HepG2 (cell line): ENCODE data around the gene BRD2. TPM values are rescaled to one million over a fixed set of nuclear protein-coding genes. Genes with fewer than 3 reads are reported as not detected.

ENCODE experiments used
- ARNT ChIP-seq: fragments of 450-650 bp; IDR thresholded peaks from 2 replicates; pipeline ENCODE4 v1.6.1; 2017
- FOXK2 ChIP-seq: fragments of 450-650 bp; IDR thresholded peaks from 2 replicates; pipeline ENCODE4 v1.6.1; 2016
- POLR2A ChIP-seq, 2 experiments: IDR thresholded peaks; 2 replicates each; pipeline ENCODE4 v1.6.1; 2011; ENCODE audit warnings: low read depth in 2 of 2, low read length in 2 of 2, mild to moderate bottlenecking in 1 of 2, moderate library complexity in 1 of 2; ENCODE audit not compliant: insufficient read depth in 1 of 2
- SIX1 ChIP-seq: sonication (generic); formaldehyde crosslinking; IDR thresholded peaks from 2 replicates; pipeline ENCODE4 v1.4.0; 2020; ENCODE audit warnings: missing genetic modification reagents, borderline replicate concordance
- TBX3 ChIP-seq: fragments of 450-650 bp; IDR thresholded peaks from 2 replicates; pipeline ENCODE4 v1.6.1; 2017; ENCODE audit warnings: antibody characterized with exemption, mild to moderate bottlenecking, inconsistent platforms, borderline replicate concordance
- ZKSCAN5 ChIP-seq: sonication (generic); formaldehyde crosslinking; IDR thresholded peaks from 2 replicates; pipeline ENCODE4 v1.5.1; 2020; ENCODE audit warnings: mild to moderate bottlenecking, missing genetic modification reagents
- ZNF138 ChIP-seq: sonication (generic); formaldehyde crosslinking; IDR thresholded peaks from 2 replicates; pipeline ENCODE4 v1.5.0; 2020; ENCODE audit warnings: mild to moderate bottlenecking, low read depth, missing genetic modification reagents
- ZNF468 ChIP-seq: sonication (generic); formaldehyde crosslinking; IDR thresholded peaks from 2 replicates; pipeline ENCODE4 v1.8.0; 2022; ENCODE audit warnings: mild to moderate bottlenecking, moderate library complexity, missing genetic modification reagents
- ZSCAN20 ChIP-seq: sonication (generic); formaldehyde crosslinking; IDR thresholded peaks from 2 replicates; pipeline ENCODE4 v1.4.0; 2020; ENCODE audit warnings: missing genetic modification reagents, mild to moderate bottlenecking, borderline replicate concordance
- polyA plus RNA-seq, 8 experiments: library from polyadenylated mRNA; depleted of rRNA in 3 of 8; stranded (reverse) in 7 of 8; unstranded in 1 of 8; fragments of >200 nt; fragmentation: Illumina TruSeq in 4 of 8; extraction: Trizol in 4 of 8; gene quantifications; 2 replicates each; pipeline versions ENCODE4 v1.2.1 to v1.2.3, GENCODE V29; 2011 to 2016; ENCODE audit warnings: low read depth in 4 of 8, missing spikeins in 1 of 8, mixed read lengths in 1 of 8; ENCODE audit not compliant: insufficient read depth in 1 of 8
- total RNA-seq, 5 experiments: library from RNA; depleted of rRNA; stranded (reverse); fragments of >200 nt; fragmentation: Illumina TruSeq; extraction: Trizol; gene quantifications; 2 replicates each; pipeline ENCODE4 v1.2.3, GENCODE V29; 2016; ENCODE audit warnings: low read depth in 1 of 5
- TF ChIP-seq, protein P1 (sequence below), 2 experiments: sonication (generic) in 1 of 2; formaldehyde crosslinking in 1 of 2; IDR thresholded peaks; 2 replicates each; pipeline versions ENCODE4 v1.4.0 to v1.6.1; 2018 to 2020; ENCODE audit warnings: missing genetic modification reagents in 2 of 2, borderline replicate concordance in 1 of 2, low read depth in 1 of 2, mild to moderate bottlenecking in 1 of 2, missing biosample characterization in 1 of 2
- TF ChIP-seq, protein P2 (sequence below): sonication (generic); formaldehyde crosslinking; IDR thresholded peaks from 2 replicates; pipeline ENCODE4 v1.4.0; 2020; ENCODE audit warnings: missing genetic modification reagents, borderline replicate concordance
- TF ChIP-seq, protein P3 (sequence below): sonication (generic); formaldehyde crosslinking; IDR thresholded peaks from 2 replicates; pipeline ENCODE4 v1.5.0; 2020; ENCODE audit warnings: mild to moderate bottlenecking, missing genetic modification reagents, borderline replicate concordance
- TF ChIP-seq, protein P4 (sequence below): sonication (generic); formaldehyde crosslinking; IDR thresholded peaks from 2 replicates; pipeline ENCODE4 v1.4.0; 2020; ENCODE audit warnings: missing genetic modification reagents, mild to moderate bottlenecking, borderline replicate concordance
- TF ChIP-seq, protein P5 (sequence below): sonication (generic); IDR thresholded peaks from 2 replicates; pipeline ENCODE4 v1.6.1; 2016; ENCODE audit warnings: low read depth, borderline replicate concordance

Gene BRD2
- total and polyA plus RNA-seq, 2 of the 13 experiments (the other 11 are each of a cell fraction or from before 2014, with no cell fraction given), result 143 to 202 TPM

DNA sequence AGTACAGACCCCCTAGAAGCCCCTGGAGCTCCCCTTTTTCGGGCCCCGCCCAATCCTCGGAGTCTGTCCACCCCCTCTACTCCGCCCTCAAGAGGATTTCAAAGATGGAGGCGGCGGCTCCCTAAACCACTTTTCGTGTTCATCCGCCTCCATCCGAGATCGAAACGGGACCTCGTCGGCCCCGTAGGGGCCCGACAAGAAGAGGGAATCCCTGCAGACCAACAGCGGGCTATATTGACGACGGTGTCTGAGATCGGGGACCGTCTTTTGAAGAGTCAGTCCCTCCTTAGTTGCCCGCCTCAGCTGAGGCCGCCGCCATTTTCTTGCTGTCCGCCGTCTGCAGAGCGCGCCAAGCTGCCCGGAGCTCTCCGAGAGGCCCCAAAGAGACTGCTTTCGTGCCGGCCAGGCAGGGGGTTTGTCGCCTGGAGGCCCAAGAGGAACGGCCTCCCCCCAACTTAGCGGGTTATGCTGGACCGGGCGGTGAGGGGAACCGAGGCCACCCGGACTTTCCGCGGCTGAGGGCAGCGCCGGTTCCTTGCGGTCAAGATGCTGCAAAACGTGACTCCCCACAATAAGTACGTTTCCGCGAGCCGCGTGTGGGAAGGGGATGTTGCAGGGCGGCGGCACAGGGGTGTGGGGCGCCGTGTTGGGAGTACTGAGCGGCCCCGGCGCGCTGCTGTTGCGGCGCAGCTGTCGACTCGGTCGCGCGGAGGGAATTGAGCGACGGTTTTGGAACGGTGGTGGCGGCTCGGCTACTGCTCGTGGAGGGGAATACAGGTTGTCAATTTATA lies 4.2 kb downstream of the BRD2 start (continued):
- TF ChIP-seq, protein P1, sequence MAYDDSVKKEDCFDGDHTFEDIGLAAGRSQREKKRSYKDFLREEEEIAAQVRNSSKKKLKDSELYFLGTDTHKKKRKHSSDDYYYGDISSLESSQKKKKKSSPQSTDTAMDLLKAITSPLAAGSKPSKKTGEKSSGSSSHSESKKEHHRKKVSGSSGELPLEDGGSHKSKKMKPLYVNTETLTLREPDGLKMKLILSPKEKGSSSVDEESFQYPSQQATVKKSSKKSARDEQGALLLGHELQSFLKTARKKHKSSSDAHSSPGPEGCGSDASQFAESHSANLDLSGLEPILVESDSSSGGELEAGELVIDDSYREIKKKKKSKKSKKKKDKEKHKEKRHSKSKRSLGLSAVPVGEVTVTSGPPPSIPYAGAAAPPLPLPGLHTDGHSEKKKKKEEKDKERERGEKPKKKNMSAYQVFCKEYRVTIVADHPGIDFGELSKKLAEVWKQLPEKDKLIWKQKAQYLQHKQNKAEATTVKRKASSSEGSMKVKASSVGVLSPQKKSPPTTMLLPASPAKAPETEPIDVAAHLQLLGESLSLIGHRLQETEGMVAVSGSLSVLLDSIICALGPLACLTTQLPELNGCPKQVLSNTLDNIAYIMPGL (CRISPR knock-in tag; IDR thresholded peaks at IDR 0.05; ENCODE audit: borderline replicate concordance in 1 of 2, low read depth in 1 of 2), result peak in 1 of 2 experiments; percentile 68; a peak in 1 of 4 replicates
- TF ChIP-seq POLR2A (IDR thresholded peaks at IDR 0.05; ENCODE audit: insufficient read depth in 1 of 2, low read depth in 2 of 2, low read length in 2 of 2) (no peak), FOXK2 (no peak), SIX1 (CRISPR knock-in tag) (no peak), TBX3 (no peak), ARNT (no peak), ZNF138 (CRISPR knock-in tag) (peak; percentile 87; the same call in 1 of the 2 replicates), ZNF468 (CRISPR knock-in tag) (no peak), ZSCAN20 (CRISPR knock-in tag) (no peak), ZKSCAN5 (CRISPR knock-in tag) (peak; percentile 31; the same call in 1 of the 2 replicates)
- TF ChIP-seq, protein P2, sequence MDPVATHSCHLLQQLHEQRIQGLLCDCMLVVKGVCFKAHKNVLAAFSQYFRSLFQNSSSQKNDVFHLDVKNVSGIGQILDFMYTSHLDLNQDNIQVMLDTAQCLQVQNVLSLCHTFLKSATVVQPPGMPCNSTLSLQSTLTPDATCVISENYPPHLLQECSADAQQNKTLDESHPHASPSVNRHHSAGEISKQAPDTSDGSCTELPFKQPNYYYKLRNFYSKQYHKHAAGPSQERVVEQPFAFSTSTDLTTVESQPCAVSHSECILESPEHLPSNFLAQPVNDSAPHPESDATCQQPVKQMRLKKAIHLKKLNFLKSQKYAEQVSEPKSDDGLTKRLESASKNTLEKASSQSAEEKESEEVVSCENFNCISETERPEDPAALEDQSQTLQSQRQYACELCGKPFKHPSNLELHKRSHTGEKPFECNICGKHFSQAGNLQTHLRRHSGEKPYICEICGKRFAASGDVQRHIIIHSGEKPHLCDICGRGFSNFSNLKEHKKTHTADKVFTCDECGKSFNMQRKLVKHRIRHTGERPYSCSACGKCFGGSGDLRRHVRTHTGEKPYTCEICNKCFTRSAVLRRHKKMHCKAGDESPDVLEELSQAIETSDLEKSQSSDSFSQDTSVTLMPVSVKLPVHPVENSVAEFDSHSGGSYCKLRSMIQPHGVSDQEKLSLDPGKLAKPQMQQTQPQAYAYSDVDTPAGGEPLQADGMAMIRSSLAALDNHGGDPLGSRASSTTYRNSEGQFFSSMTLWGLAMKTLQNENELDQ (CRISPR knock-in tag), result no peak
- TF ChIP-seq, protein P3, sequence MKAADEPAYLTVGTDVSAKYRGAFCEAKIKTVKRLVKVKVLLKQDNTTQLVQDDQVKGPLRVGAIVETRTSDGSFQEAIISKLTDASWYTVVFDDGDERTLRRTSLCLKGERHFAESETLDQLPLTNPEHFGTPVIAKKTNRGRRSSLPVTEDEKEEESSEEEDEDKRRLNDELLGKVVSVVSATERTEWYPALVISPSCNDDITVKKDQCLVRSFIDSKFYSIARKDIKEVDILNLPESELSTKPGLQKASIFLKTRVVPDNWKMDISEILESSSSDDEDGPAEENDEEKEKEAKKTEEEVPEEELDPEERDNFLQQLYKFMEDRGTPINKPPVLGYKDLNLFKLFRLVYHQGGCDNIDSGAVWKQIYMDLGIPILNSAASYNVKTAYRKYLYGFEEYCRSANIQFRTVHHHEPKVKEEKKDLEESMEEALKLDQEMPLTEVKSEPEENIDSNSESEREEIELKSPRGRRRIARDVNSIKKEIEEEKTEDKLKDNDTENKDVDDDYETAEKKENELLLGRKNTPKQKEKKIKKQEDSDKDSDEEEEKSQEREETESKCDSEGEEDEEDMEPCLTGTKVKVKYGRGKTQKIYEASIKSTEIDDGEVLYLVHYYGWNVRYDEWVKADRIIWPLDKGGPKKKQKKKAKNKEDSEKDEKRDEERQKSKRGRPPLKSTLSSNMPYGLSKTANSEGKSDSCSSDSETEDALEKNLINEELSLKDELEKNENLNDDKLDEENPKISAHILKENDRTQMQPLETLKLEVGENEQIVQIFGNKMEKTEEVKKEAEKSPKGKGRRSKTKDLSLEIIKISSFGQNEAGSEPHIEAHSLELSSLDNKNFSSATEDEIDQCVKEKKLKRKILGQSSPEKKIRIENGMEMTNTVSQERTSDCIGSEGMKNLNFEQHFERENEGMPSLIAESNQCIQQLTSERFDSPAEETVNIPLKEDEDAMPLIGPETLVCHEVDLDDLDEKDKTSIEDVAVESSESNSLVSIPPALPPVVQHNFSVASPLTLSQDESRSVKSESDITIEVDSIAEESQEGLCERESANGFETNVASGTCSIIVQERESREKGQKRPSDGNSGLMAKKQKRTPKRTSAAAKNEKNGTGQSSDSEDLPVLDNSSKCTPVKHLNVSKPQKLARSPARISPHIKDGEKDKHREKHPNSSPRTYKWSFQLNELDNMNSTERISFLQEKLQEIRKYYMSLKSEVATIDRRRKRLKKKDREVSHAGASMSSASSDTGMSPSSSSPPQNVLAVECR (CRISPR knock-in tag), result peak; percentile 62
- TF ChIP-seq, protein P4, sequence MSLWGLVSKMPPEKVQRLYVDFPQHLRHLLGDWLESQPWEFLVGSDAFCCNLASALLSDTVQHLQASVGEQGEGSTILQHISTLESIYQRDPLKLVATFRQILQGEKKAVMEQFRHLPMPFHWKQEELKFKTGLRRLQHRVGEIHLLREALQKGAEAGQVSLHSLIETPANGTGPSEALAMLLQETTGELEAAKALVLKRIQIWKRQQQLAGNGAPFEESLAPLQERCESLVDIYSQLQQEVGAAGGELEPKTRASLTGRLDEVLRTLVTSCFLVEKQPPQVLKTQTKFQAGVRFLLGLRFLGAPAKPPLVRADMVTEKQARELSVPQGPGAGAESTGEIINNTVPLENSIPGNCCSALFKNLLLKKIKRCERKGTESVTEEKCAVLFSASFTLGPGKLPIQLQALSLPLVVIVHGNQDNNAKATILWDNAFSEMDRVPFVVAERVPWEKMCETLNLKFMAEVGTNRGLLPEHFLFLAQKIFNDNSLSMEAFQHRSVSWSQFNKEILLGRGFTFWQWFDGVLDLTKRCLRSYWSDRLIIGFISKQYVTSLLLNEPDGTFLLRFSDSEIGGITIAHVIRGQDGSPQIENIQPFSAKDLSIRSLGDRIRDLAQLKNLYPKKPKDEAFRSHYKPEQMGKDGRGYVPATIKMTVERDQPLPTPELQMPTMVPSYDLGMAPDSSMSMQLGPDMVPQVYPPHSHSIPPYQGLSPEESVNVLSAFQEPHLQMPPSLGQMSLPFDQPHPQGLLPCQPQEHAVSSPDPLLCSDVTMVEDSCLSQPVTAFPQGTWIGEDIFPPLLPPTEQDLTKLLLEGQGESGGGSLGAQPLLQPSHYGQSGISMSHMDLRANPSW, result peak; percentile 94; the same call in 1 of the 2 replicates
- TF ChIP-seq, protein P5, sequence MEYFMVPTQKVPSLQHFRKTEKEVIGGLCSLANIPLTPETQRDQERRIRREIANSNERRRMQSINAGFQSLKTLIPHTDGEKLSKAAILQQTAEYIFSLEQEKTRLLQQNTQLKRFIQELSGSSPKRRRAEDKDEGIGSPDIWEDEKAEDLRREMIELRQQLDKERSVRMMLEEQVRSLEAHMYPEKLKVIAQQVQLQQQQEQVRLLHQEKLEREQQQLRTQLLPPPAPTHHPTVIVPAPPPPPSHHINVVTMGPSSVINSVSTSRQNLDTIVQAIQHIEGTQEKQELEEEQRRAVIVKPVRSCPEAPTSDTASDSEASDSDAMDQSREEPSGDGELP, result peak; percentile 44; the same call in 1 of the 2 replicates
